Neuronal stem cell (in vitro differentiated cells): ENCODE data around the gene PLCH1.

Source experiments
- DNase-seq: peaks from one replicate; pipeline ENCODE4 v3.0.0-alpha.2; 2013; ENCODE audit warnings: low spot score
- H2AFZ ChIP-seq: one replicate; pipeline ENCODE4 v1.6.1; 2013; ENCODE audit warnings: mild to moderate bottlenecking, low read length, inconsistent platforms
- H2AK5ac ChIP-seq: 2 replicates; pipeline ENCODE4 v1.6.1; 2013; ENCODE audit warnings: low read depth, mild to moderate bottlenecking, inconsistent platforms, low read length, moderate library complexity, mixed read lengths
- H2BK120ac ChIP-seq: 2 replicates; pipeline ENCODE4 v1.6.1; 2013; ENCODE audit warnings: low read depth, mild to moderate bottlenecking, inconsistent platforms, low read length, moderate library complexity, mixed read lengths
- H2BK12ac ChIP-seq: one replicate; pipeline ENCODE4 v1.6.1; 2013; ENCODE audit warnings: low read length, inconsistent platforms
- H2BK15ac ChIP-seq: 2 replicates; pipeline ENCODE4 v1.6.1; 2013; ENCODE audit warnings: mild to moderate bottlenecking, low read length, inconsistent platforms, mixed read lengths
- H2BK5ac ChIP-seq: one replicate; pipeline ENCODE4 v1.6.1; 2013; ENCODE audit warnings: inconsistent platforms, mild to moderate bottlenecking, low read length, moderate library complexity
- H3K14ac ChIP-seq: one replicate; pipeline ENCODE4 v1.6.1; 2013; ENCODE audit warnings: low read length, inconsistent platforms
- H3K18ac ChIP-seq: 2 replicates; pipeline ENCODE4 v1.6.1; 2013; ENCODE audit warnings: low read length, inconsistent platforms
- H3K23ac ChIP-seq: 2 replicates; pipeline ENCODE4 v1.6.1; 2013; ENCODE audit warnings: low read depth, mild to moderate bottlenecking, mixed read lengths, low read length, inconsistent platforms; ENCODE audit not compliant: poor library complexity
- H3K27ac ChIP-seq: replicated peaks from 3 replicates; pipeline ENCODE4 v1.5.1; 2013; ENCODE audit warnings: low read length, inconsistent platforms
- H3K27me3 ChIP-seq, 3 experiments: 2 replicates each; pipeline ENCODE4 v1.6.1; 2013; ENCODE audit warnings: low read length in 3 of 3, mild to moderate bottlenecking in 2 of 3, inconsistent platforms in 1 of 3, low read depth in 1 of 3, mixed read lengths in 1 of 3, moderate library complexity in 1 of 3; ENCODE audit not compliant: control insufficient read depth in 3 of 3, insufficient read depth in 3 of 3
- H3K36me3 ChIP-seq, 2 donors: replicated peaks in 1 of 2; 2 replicates each; pipeline ENCODE4 v1.6.1; 2013; ENCODE audit warnings: low read length in 2 of 2; ENCODE audit not compliant: control insufficient read depth in 2 of 2, insufficient read depth in 2 of 2
- H3K4ac ChIP-seq: 2 replicates; pipeline ENCODE4 v1.6.1; 2013; ENCODE audit warnings: inconsistent platforms, mild to moderate bottlenecking, low read length, moderate library complexity
- H3K4me1 ChIP-seq, 2 donors: 1 replicate in 1 of 2; 2 replicates in 1 of 2; pipeline ENCODE4 v1.6.1; 2013; ENCODE audit warnings: low read length in 2 of 2, low read depth in 1 of 2; ENCODE audit not compliant: control insufficient read depth in 2 of 2, insufficient read depth in 1 of 2
- H3K4me2 ChIP-seq: one replicate; pipeline ENCODE4 v1.6.1; 2013; ENCODE audit warnings: mild to moderate bottlenecking, low read length, inconsistent platforms; ENCODE audit not compliant: insufficient read depth, poor library complexity, severe bottlenecking
- H3K4me3 ChIP-seq, 2 donors: 2 replicates each; pipeline ENCODE4 v1.5.1; 2013; ENCODE audit warnings: low read length in 2 of 2, mild to moderate bottlenecking in 2 of 2, inconsistent platforms in 1 of 2, moderate library complexity in 1 of 2
- H3K79me1 ChIP-seq: one replicate; pipeline ENCODE4 v1.6.1; 2013; ENCODE audit warnings: low read depth, mild to moderate bottlenecking, inconsistent platforms, low read length, moderate library complexity
- H3K9ac ChIP-seq: one replicate; pipeline ENCODE4 v1.6.1; 2013; ENCODE audit warnings: mild to moderate bottlenecking, low read depth, low read length, inconsistent platforms; ENCODE audit not compliant: poor library complexity
- H3K9me3 ChIP-seq, 2 donors: replicated peaks in 1 of 2; 2 replicates each; pipeline versions ENCODE3 to v1.6.1; 2013; ENCODE audit warnings: low read length in 2 of 2, mild to moderate bottlenecking in 2 of 2, inconsistent platforms in 1 of 2, low read depth in 1 of 2, mixed read lengths in 1 of 2, moderate library complexity in 1 of 2; ENCODE audit not compliant: control insufficient read depth in 2 of 2, insufficient read depth in 1 of 2
- H4K8ac ChIP-seq: one replicate; pipeline ENCODE4 v1.6.1; 2013; ENCODE audit warnings: low read depth, mild to moderate bottlenecking, inconsistent platforms, low read length, moderate library complexity
- H4K91ac ChIP-seq: one replicate; pipeline ENCODE4 v1.6.1; 2013; ENCODE audit warnings: low read length, low read depth, mild to moderate bottlenecking, inconsistent platforms; ENCODE audit not compliant: poor library complexity
- WGBS, 2 donors: extraction: QIAGEN DNeasy Blood & Tissue Kit; methylation state at CpG; one replicate each; pipeline ENCODE4 v1.1.7; 2013; ENCODE audit warnings: missing lambda C conversion rate in 2 of 2, mixed read lengths in 1 of 2; ENCODE audit not compliant: insufficient read length in 2 of 2, insufficient replicate concordance in 1 of 2; ENCODE audit errors: extremely low coverage in 2 of 2; 5-methylcytosine and 5-hydroxymethylcytosine counted together

PLCH1 gene

GRCh38 chr3:155329513-155330048, 415.3 kb downstream of the PLCH1 start:
- Histone ChIP-seq H3K23ac (no peak overlapping the region), H2BK120ac (no peak overlapping the region), H3K36me3 (no peaks in the 10 kb centered on the region), H3K27ac (no peak overlapping the region), H4K8ac (no peak overlapping the region), H2BK12ac (no peak overlapping the region), H3K79me1 (no peaks in the 10 kb centered on the region), H3K9me3 (no peaks in the 10 kb centered on the region), H4K91ac (no peak overlapping the region), H3K4me3 (no peak overlapping the region), H3K18ac (no peak overlapping the region), H3K4me2 (no peak overlapping the region), H3K4me1 (peaks cover 1 to 2% of the 10 kb centered on the region in 2 donors), H2BK15ac (no peak overlapping the region), H2BK5ac (no peak overlapping the region), H3K9ac (no peak overlapping the region), H2AFZ (no peak overlapping the region), H3K27me3 (no peaks in the 10 kb centered on the region), H2AK5ac (no peak overlapping the region), H3K4ac (no peak overlapping the region), H3K14ac (no peak overlapping the region)
- no peak for DNase-seq
- no CpG with 5 or more reads among the region's 6 CpGs for WGBS, 2 donors

GRCh38 chr3:155327871-155328270, 417.0 kb downstream of the PLCH1 start:
- peaks cover 1 to 2% of the 10 kb centered on the region in 2 donors for H3K4me1 ChIP-seq
- no peak overlapping the region for H2BK15ac ChIP-seq
- DNase-seq = no peak
- no peak overlapping the region for H4K91ac ChIP-seq
- no peak overlapping the region for H3K4ac ChIP-seq
- H2BK5ac ChIP-seq = no peak overlapping the region
- no peak overlapping the region for H2AK5ac ChIP-seq
- no peaks in the 10 kb centered on the region for H3K79me1 ChIP-seq
- H2BK12ac ChIP-seq = no peak overlapping the region
- no peak overlapping the region for H3K27ac ChIP-seq
- no peak overlapping the region for H3K9ac ChIP-seq
- H3K18ac ChIP-seq = no peak overlapping the region
- WGBS, 2 donors = no CpG with 5 or more reads among the region's 2 CpGs
- no peak overlapping the region for H3K4me2 ChIP-seq
- no peaks in the 10 kb centered on the region for H3K9me3 ChIP-seq
- no peak overlapping the region for H3K4me3 ChIP-seq
- H3K36me3 ChIP-seq = no peaks in the 10 kb centered on the region
- no peaks in the 10 kb centered on the region for H3K27me3 ChIP-seq
- no peak overlapping the region for H4K8ac ChIP-seq
- H3K23ac ChIP-seq = no peak overlapping the region
- H3K14ac ChIP-seq = no peak overlapping the region
- no peak overlapping the region for H2BK120ac ChIP-seq
- H2AFZ ChIP-seq = no peak overlapping the region

- Histone ChIP-seq H2BK5ac (no peak overlapping the region), H2BK12ac (no peak overlapping the region), H2AK5ac (no peak overlapping the region), H3K27ac (no peak overlapping the region), H4K91ac (no peak overlapping the region), H3K79me1 (no peaks in the 10 kb centered on the region), H3K9ac (no peak overlapping the region), H3K23ac (no peak overlapping the region), H3K14ac (no peak overlapping the region), H4K8ac (no peak overlapping the region), H3K18ac (no peak overlapping the region), H2AFZ (no peak overlapping the region), H3K4me2 (no peak overlapping the region), H3K36me3 (no peaks in the 10 kb centered on the region), H3K4ac (no peak overlapping the region), H2BK15ac (no peak overlapping the region), H2BK120ac (no peak overlapping the region), H3K9me3 (no peaks in the 10 kb centered on the region), H3K4me1 (peaks cover 1 to 2% of the 10 kb centered on the region in 2 donors), H3K27me3 (no peaks in the 10 kb centered on the region), H3K4me3 (no peak overlapping the region)
- no peak for DNase-seq
- WGBS, 2 donors = no CpG with 5 or more reads among the region's 1 CpG
These were observed 417.4 kb downstream of the PLCH1 start for GRCh38 chr3:155327430-155327829.

GRCh38 chr3:155326901-155327300, 418.0 kb downstream of the PLCH1 start:
- WGBS, 2 donors = no CpG with 5 or more reads among the region's 4 CpGs
- Histone ChIP-seq H3K9me3 (no peaks in the 10 kb centered on the region), H3K4me3 (no peak overlapping the region), H2AK5ac (no peak overlapping the region), H3K4ac (no peak overlapping the region), H3K27me3 (no peaks in the 10 kb centered on the region), H2BK5ac (no peak overlapping the region), H4K91ac (no peak overlapping the region), H2BK120ac (no peak overlapping the region), H2BK15ac (no peak overlapping the region), H3K79me1 (no peaks in the 10 kb centered on the region), H2AFZ (no peak overlapping the region), H3K18ac (no peak overlapping the region), H3K36me3 (no peaks in the 10 kb centered on the region), H4K8ac (no peak overlapping the region), H3K27ac (no peak overlapping the region), H2BK12ac (no peak overlapping the region), H3K14ac (no peak overlapping the region), H3K9ac (no peak overlapping the region), H3K23ac (no peak overlapping the region), H3K4me1 (peaks cover 1 to 2% of the 10 kb centered on the region in 2 donors), H3K4me2 (no peak overlapping the region)
- no peak for DNase-seq
